ENCODE data around the gene FAT1. TPM values are rescaled to one million over a fixed set of nuclear protein-coding genes. Genes with fewer than 3 reads are reported as not detected.
"Not testable (repeated sequence)": the region's sequence is repeated elsewhere in the genome, so short reads cannot be mapped to it uniquely, and the experiment has no call there.

Gene FAT1
- total RNA-seq, 1 experiment from 2014 or later, result 107 TPM

- Histone ChIP-seq H3K27me3 (replicated peaks; ENCODE audit: insufficient read depth, low read depth, low read length, poor library complexity) (no peaks in the 10 kb centered on the region), H3K27ac (ENCODE audit: low read depth, low read length, poor library complexity, severe bottlenecking) (no peak overlapping the region), H3K4me1 (ENCODE audit: insufficient read depth, low read length, poor library complexity, severe bottlenecking) (peaks cover 24% of the 10 kb centered on the region), H3K9me3 (ENCODE audit: low read depth, low read length, poor library complexity, severe bottlenecking) (no peaks in the 10 kb centered on the region), H3K4me3 (ENCODE audit: low read depth, low read length, poor library complexity, severe bottlenecking) (no peak overlapping the region), H3K36me3 (ENCODE audit: insufficient read depth, low read length, poor library complexity, severe bottlenecking) (no peaks in the 10 kb centered on the region)
- CTCF ChIA-PET, result no interaction called here
- intact Hi-C loops (cut with micrococcal nuclease; ENCODE audit: unreplicated experiment), result no loop called here
- BruUV-seq (replicated peaks), result no TSS peak
- peak; percentile 64 for DNase-seq (ENCODE audit: low spot score)
- POLR2A ChIA-PET (ENCODE audit: low non-redundant PET), result no interaction called here
- TF ChIP-seq EZH2 (IDR thresholded peaks at IDR 0.05; ENCODE audit: borderline replicate concordance, low read depth, low read length, poor library complexity, severe bottlenecking), result no peak
- TF ChIP-seq, protein P1, sequence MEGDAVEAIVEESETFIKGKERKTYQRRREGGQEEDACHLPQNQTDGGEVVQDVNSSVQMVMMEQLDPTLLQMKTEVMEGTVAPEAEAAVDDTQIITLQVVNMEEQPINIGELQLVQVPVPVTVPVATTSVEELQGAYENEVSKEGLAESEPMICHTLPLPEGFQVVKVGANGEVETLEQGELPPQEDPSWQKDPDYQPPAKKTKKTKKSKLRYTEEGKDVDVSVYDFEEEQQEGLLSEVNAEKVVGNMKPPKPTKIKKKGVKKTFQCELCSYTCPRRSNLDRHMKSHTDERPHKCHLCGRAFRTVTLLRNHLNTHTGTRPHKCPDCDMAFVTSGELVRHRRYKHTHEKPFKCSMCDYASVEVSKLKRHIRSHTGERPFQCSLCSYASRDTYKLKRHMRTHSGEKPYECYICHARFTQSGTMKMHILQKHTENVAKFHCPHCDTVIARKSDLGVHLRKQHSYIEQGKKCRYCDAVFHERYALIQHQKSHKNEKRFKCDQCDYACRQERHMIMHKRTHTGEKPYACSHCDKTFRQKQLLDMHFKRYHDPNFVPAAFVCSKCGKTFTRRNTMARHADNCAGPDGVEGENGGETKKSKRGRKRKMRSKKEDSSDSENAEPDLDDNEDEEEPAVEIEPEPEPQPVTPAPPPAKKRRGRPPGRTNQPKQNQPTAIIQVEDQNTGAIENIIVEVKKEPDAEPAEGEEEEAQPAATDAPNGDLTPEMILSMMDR (conservative IDR thresholded peaks at IDR 0.05; ENCODE audit: low read depth, low read length), result no peak
Measured at GRCh38 chr4:186762865-186763264, 39.2 kb upstream of the FAT1 start.

GRCh38 chr4:186762361-186762760 is 38.7 kb upstream of the FAT1 start:
- Histone ChIP-seq H3K36me3 (ENCODE audit: insufficient read depth, low read length, poor library complexity, severe bottlenecking) (no peaks in the 10 kb centered on the region), H3K4me1 (ENCODE audit: insufficient read depth, low read length, poor library complexity, severe bottlenecking) (peaks cover 29% of the 10 kb centered on the region), H3K27me3 (replicated peaks; ENCODE audit: insufficient read depth, low read depth, low read length, poor library complexity) (no peaks in the 10 kb centered on the region), H3K9me3 (ENCODE audit: low read depth, low read length, poor library complexity, severe bottlenecking) (no peaks in the 10 kb centered on the region), H3K4me3 (ENCODE audit: low read depth, low read length, poor library complexity, severe bottlenecking) (no peak overlapping the region), H3K27ac (ENCODE audit: low read depth, low read length, poor library complexity, severe bottlenecking) (no peak overlapping the region)
- no TSS peak for BruUV-seq (replicated peaks)
- CTCF ChIA-PET, result no interaction called here
- POLR2A ChIA-PET (ENCODE audit: low non-redundant PET), result no interaction called here
- DNase-seq (ENCODE audit: low spot score), result no peak
- intact Hi-C loops (cut with micrococcal nuclease; ENCODE audit: unreplicated experiment), result no loop called here
- TF ChIP-seq EZH2 (IDR thresholded peaks at IDR 0.05; ENCODE audit: borderline replicate concordance, low read depth, low read length, poor library complexity, severe bottlenecking), result no peak
- TF ChIP-seq, protein P1 (conservative IDR thresholded peaks at IDR 0.05; ENCODE audit: low read depth, low read length), result no peak

DNA sequence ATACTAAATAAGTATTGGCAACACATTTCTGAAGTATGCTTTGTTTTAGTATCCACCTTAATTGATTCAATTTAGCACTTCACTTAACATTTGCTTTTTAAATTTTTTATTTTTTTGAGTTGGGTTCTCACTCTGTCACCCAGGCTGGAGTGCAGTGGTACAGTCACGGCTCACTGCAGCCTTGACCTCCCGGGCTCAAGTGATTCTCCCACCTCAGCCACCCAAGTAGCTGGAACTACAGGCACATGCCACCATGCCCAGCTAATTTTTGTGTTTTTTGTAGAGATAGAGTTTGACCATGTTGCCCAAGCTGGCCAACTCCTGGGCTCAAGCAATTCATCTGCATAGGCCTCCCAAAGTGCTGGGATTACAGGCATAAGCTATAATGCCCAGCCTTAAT is 38.3 kb upstream of the FAT1 start:
- BruUV-seq (replicated peaks); H3K4me3 ChIP-seq (ENCODE audit: low read depth, low read length, poor library complexity, severe bottlenecking); H3K9me3 ChIP-seq (ENCODE audit: low read depth, low read length, poor library complexity, severe bottlenecking); POLR2A ChIA-PET (ENCODE audit: low non-redundant PET); intact Hi-C loops (cut with micrococcal nuclease; ENCODE audit: unreplicated experiment); CTCF ChIA-PET; DNase-seq (ENCODE audit: low spot score); H3K27me3 ChIP-seq (replicated peaks; ENCODE audit: insufficient read depth, low read depth, low read length, poor library complexity); H3K27ac ChIP-seq (ENCODE audit: low read depth, low read length, poor library complexity, severe bottlenecking); H3K36me3 ChIP-seq (ENCODE audit: insufficient read depth, low read length, poor library complexity, severe bottlenecking): not testable (repeated sequence)
- H3K4me1 ChIP-seq (ENCODE audit: insufficient read depth, low read length, poor library complexity, severe bottlenecking), result peaks cover 33% of the 10 kb centered on the region

DNA sequence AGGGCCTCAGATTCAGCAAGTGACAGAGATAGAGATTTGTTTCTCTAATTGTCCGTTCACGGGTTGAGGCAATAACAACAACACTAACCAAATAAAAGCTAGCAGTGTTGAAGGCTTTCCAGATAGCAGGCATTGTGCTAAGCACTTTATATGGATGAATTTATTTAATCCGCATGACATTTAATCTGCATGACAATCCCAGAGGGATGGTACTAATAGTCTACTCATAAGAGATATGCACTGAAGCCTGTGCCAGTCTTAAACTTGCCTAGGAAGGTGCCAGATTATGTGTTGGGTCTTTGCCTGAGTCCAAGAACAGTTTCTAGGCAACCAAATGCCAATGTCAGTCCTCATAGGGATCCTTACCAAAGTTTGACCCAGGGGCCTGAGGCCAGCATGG is 37.7 kb upstream of the FAT1 start:
- H3K4me3 ChIP-seq (ENCODE audit: low read depth, low read length, poor library complexity, severe bottlenecking), result no peak overlapping the region

More for the DNA sequence above, 37.7 kb upstream of the FAT1 start:
- no peak overlapping the region for H3K27ac ChIP-seq (ENCODE audit: low read depth, low read length, poor library complexity, severe bottlenecking)
- no peaks in the 10 kb centered on the region for H3K9me3 ChIP-seq (ENCODE audit: low read depth, low read length, poor library complexity, severe bottlenecking)
- no peaks in the 10 kb centered on the region for H3K27me3 ChIP-seq (replicated peaks; ENCODE audit: insufficient read depth, low read depth, low read length, poor library complexity)
- peaks cover 33% of the 10 kb centered on the region for H3K4me1 ChIP-seq (ENCODE audit: insufficient read depth, low read length, poor library complexity, severe bottlenecking)
- no peaks in the 10 kb centered on the region for H3K36me3 ChIP-seq (ENCODE audit: insufficient read depth, low read length, poor library complexity, severe bottlenecking)
- no TSS peak for BruUV-seq (replicated peaks)
- peak; percentile 59 for DNase-seq (ENCODE audit: low spot score)
- intact Hi-C loops (cut with micrococcal nuclease; ENCODE audit: unreplicated experiment), result no loop called here
- TF ChIP-seq, protein P1 (conservative IDR thresholded peaks at IDR 0.05; ENCODE audit: low read depth, low read length), result no peak
- TF ChIP-seq EZH2 (IDR thresholded peaks at IDR 0.05; ENCODE audit: borderline replicate concordance, low read depth, low read length, poor library complexity, severe bottlenecking), result no peak
- ChIA-PET CTCF (interaction anchor here (0.6 kb wide), 1 partner anchor 69 kb away, joined by 3 read pairs; no protein-coding TSS in a partner anchor), POLR2A (ENCODE audit: low non-redundant PET) (no interaction called here)

All from A673 (cell line).